GM12872 (cell line): ENCODE data around the gene RPS6KA4.

ENCODE experiments used
- CTCF ChIP-seq: IDR thresholded peaks from 3 replicates; pipeline ENCODE4 v1.5.1; 2011; ENCODE audit warnings: low read depth, mild to moderate bottlenecking, low read length, moderate library complexity; ENCODE audit not compliant: insufficient read depth

The RPS6KA4 gene

DNA sequence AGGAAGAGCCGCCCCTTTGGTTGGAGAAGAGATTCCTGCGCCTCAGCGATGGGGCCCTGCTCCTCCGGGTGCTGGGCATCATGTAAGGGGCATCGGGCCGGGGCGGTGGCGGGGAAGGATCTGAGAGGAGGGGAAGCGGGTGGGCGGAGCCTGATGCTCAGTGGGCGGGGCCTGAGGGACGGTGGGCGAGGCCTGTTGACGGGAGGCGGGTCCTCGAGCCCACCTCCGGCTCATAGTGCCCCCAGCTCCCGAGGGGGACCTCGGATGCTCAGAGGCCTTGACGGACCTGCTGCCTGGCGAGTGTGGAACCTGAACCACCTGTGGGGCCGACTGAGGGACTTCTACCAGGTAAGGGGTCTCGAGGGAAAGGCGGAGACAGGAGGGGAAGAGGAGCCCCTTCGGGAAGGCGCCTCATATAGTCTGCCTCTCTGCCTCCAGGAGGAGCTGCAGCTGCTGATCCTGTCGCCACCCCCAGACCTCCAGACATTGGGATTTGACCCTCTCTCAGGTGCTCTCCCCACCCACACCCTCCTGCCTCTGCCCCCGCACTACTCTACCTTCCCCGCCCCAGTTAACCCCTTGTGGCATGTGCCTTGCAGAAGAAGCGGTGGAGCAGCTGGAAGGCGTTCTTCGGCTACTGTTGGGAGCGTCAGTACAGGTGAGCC lies 18.2 kb upstream of the RPS6KA4 start:
- TF ChIP-seq CTCF, result 0 out of 3 replicates have a peak, but pooled peaks have one; percentile 10

DNA sequence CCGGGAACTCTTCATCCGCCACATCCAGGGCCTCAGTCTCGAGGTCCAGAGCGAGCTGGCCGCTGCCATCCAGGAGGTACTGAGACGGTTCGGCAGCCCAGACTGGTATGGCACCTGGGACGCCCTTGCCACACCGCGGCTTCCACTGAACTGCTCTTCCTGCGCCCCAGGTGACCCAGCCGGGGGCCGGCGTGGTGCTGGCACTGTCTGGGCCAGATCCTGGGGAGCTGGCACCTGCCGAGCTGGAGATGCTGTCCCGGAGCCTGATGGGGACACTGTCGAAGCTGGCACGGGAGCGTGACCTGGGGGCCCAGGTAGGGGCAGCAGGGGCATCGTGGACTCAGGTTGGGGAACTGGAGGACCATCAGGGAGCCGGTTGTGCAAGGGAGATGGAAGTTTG lies 17.5 kb upstream of the RPS6KA4 start:
- TF ChIP-seq CTCF, result no peak

DNA sequence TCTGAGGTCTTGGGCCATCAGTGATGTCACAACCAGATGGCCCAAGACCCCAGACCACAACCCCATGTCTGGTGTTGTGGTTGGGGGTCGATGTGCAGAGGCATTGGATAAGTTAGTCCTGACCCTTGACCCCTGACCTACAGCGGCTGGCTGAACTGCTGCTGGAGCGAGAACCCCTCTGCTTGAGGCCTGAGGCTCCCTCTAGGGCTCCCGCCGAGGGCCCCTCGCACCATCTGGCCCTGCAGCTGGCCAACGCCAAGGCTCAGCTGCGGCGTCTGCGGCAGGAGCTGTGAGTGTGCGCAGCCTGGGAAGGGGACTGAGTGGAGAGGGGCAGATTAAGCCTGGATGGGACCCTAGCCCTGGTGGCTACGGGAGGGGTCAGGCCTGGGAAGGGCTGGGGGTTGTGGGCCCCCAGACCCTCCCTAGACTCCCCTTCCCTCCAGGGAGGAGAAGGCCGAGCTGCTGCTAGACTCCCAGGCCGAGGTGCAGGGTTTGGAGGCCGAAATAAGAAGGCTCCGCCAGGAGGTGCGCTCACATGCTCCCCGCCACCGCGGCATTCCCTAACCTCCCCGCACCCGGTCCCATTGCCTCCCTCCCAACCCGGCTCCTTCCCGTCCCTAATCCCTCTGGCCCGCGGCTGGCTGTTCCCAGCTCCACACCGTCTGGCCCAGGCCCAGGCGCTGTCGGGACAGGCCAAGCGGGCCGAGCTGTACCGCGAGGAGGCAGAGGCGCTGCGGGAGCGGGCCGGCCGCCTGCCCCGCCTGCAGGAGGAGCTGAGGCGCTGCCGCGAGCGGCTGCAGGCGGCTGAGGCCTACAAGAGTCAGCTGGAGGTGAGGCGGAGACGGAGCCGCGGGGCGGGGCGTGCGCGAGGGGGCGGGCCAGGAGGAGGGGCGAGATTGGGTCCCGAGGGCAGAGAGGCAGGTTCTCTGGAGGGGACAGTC lies 16.8 kb upstream of the RPS6KA4 start:
- peak; percentile 42; the same call in 2 of the 3 replicates for TF ChIP-seq CTCF

- TF ChIP-seq CTCF, result no peak
Measured at GRCh38 chr11:64342869-64343745, 15.9 kb upstream of the RPS6KA4 start.

DNA sequence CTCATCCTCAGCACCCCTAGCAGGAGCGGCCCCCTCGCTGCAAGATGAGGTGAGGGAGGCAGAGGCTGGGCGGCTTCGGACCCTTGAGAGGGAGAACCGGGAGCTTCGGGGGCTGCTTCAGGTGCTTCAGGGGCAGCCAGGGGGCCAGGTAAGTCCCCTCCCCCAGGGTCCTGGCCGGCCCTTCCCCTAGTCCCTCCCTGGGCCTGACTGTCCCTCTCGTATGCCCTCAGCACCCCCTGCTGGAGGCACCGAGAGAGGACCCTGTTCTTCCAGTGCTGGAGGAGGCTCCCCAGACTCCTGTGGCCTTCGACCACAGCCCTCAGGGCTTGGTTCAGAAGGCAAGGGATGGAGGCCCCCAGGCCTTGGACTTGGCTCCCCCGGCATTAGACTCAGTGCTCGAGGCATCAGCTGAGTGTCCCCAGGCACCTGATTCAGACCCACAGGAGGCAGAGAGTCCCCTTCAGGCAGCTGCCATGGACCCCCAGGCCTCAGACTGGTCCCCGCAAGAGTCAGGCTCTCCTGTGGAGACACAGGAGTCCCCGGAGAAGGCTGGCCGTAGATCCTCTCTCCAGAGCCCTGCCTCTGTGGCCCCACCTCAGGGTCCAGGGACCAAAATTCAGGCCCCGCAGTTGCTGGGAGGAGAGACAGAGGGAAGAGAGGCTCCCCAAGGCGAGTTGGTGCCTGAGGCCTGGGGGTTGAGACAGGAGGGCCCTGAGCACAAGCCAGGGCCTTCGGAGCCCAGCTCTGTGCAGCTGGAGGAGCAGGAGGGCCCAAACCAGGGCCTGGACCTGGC lies 15.0 kb upstream of the RPS6KA4 start:
- peak; percentile 34; the same call in 1 of the 3 replicates for TF ChIP-seq CTCF

DNA sequence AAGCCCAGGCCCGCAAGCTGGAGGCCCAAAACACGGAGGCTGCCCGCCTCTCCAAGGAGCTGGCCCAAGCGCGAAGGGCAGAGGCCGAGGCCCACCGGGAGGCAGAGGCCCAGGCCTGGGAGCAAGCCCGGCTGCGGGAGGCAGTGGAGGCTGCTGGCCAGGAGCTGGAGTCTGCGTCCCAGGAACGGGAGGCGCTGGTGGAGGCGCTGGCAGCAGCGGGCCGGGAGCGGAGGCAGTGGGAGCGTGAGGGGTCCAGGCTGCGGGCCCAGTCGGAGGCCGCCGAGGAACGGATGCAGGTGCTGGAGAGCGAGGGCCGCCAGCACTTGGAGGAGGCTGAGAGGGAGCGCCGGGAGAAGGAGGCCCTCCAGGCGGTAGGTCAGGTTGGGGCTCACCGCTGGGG lies 14.2 kb upstream of the RPS6KA4 start:
- TF ChIP-seq CTCF, result no peak
